ENCODE results near the gene STAC. TPM values are rescaled to one million over a fixed set of nuclear protein-coding genes. Genes with fewer than 3 reads are reported as not detected.

Gene STAC
- total RNA-seq, 1 donor from 2014 or later = not detected

- peaks cover 6% of the 10 kb centered on the region for H3K9me3 Mint-ChIP-seq (ENCODE audit: unreplicated experiment)
Measured at GRCh38 chr3:36365829-36366228, 14.5 kb upstream of the STAC start.

GRCh38 chr3:36366308-36366707, 14.0 kb upstream of the STAC start:
- H3K27ac Mint-ChIP-seq (ENCODE audit: unreplicated experiment) = no peak overlapping the region
- TF ChIP-seq CTCF (IDR thresholded peaks at IDR 0.05) = no peak
- H3K27me3 Mint-ChIP-seq (ENCODE audit: unreplicated experiment) = no peaks in the 10 kb centered on the region
- H3K36me3 Mint-ChIP-seq (ENCODE audit: unreplicated experiment) = no peaks in the 10 kb centered on the region
- DNase-seq (ENCODE audit: extremely low spot score, unreplicated experiment) = no peak
- no peaks in the 10 kb centered on the region for H3K4me1 Mint-ChIP-seq (ENCODE audit: unreplicated experiment)
- H3K4me3 Mint-ChIP-seq (ENCODE audit: unreplicated experiment) = no peak overlapping the region
- H3K9me3 Mint-ChIP-seq (ENCODE audit: unreplicated experiment) = peaks cover 6% of the 10 kb centered on the region

More at GRCh38 chr3:36365829-36366228, 14.5 kb upstream of the STAC start:
- Mint-ChIP-seq H3K27me3 (ENCODE audit: unreplicated experiment) (no peaks in the 10 kb centered on the region), H3K36me3 (ENCODE audit: unreplicated experiment) (no peaks in the 10 kb centered on the region), H3K4me1 (ENCODE audit: unreplicated experiment) (no peaks in the 10 kb centered on the region), H3K27ac (ENCODE audit: unreplicated experiment) (no peak overlapping the region), H3K4me3 (ENCODE audit: unreplicated experiment) (no peak overlapping the region)
- DNase-seq (ENCODE audit: extremely low spot score, unreplicated experiment) = no peak
- no peak for TF ChIP-seq CTCF (IDR thresholded peaks at IDR 0.05)

GRCh38 chr3:36367912-36368573, 12.3 kb upstream of the STAC start:
- Mint-ChIP-seq H3K9me3 (ENCODE audit: unreplicated experiment) (peaks cover 6% of the 10 kb centered on the region), H3K4me1 (ENCODE audit: unreplicated experiment) (no peaks in the 10 kb centered on the region), H3K27me3 (ENCODE audit: unreplicated experiment) (no peaks in the 10 kb centered on the region), H3K4me3 (ENCODE audit: unreplicated experiment) (no peak overlapping the region), H3K27ac (ENCODE audit: unreplicated experiment) (no peak overlapping the region), H3K36me3 (ENCODE audit: unreplicated experiment) (no peaks in the 10 kb centered on the region)
- TF ChIP-seq CTCF (IDR thresholded peaks at IDR 0.05) = no peak
- no peak for DNase-seq (ENCODE audit: extremely low spot score, unreplicated experiment)

- H3K27ac Mint-ChIP-seq (ENCODE audit: unreplicated experiment) = no peak overlapping the region
- H3K27me3 Mint-ChIP-seq (ENCODE audit: unreplicated experiment) = no peaks in the 10 kb centered on the region
- H3K9me3 Mint-ChIP-seq (ENCODE audit: unreplicated experiment) = peaks cover 6% of the 10 kb centered on the region
- no peak overlapping the region for H3K4me3 Mint-ChIP-seq (ENCODE audit: unreplicated experiment)
- H3K4me1 Mint-ChIP-seq (ENCODE audit: unreplicated experiment) = no peaks in the 10 kb centered on the region
- no peak for DNase-seq (ENCODE audit: extremely low spot score, unreplicated experiment)
- H3K36me3 Mint-ChIP-seq (ENCODE audit: unreplicated experiment) = no peaks in the 10 kb centered on the region
- no peak for TF ChIP-seq CTCF (IDR thresholded peaks at IDR 0.05)
Measured at GRCh38 chr3:36372534-36372935, 7.8 kb upstream of the STAC start.

- Mint-ChIP-seq H3K27me3 (ENCODE audit: unreplicated experiment) (peaks cover 3% of the 10 kb centered on the region), H3K4me1 (ENCODE audit: unreplicated experiment) (no peaks in the 10 kb centered on the region), H3K27ac (ENCODE audit: unreplicated experiment) (no peak overlapping the region), H3K9me3 (ENCODE audit: unreplicated experiment) (peaks cover 6% of the 10 kb centered on the region), H3K36me3 (ENCODE audit: unreplicated experiment) (no peaks in the 10 kb centered on the region), H3K4me3 (ENCODE audit: unreplicated experiment) (no peak overlapping the region)
- DNase-seq (ENCODE audit: extremely low spot score, unreplicated experiment) = no peak
- no peak for TF ChIP-seq CTCF (IDR thresholded peaks at IDR 0.05)
Measured at GRCh38 chr3:36373084-36373483, 7.2 kb upstream of the STAC start.

Measured in osteocyte (in vitro differentiated cells).